Esophagus muscularis mucosa (tissue), 4 donors: ENCODE measurements around the gene FAM222A. TPM values are rescaled to one million over a fixed set of nuclear protein-coding genes. Genes with fewer than 3 reads are reported as not detected.

ENCODE experiments used
- DNase-seq: peaks from one replicate; pipeline ENCODE4 v3.0.0-alpha.2; 2017; ENCODE audit errors: extremely low spot score
- H3K27ac ChIP-seq, 4 donors: fragments of 200-600 bp; sonication (generic); replicated peaks in 1 of 4; 1 replicate in 3 of 4; 2 replicates in 1 of 4; pipeline ENCODE4 v1.5.1; 2016 to 2019; ENCODE audit warnings: mild to moderate bottlenecking in 1 of 4
- H3K27me3 ChIP-seq, 4 donors: fragments of 200-600 bp; sonication (generic); one replicate each; pipeline versions ENCODE4 v1.5.1 to v1.6.0; 2016 to 2019
- H3K36me3 ChIP-seq, 4 donors: fragments of 200-600 bp; sonication (generic); one replicate each; pipeline ENCODE4 v1.5.1; 2016 to 2019
- H3K4me1 ChIP-seq, 4 donors: fragments of 200-600 bp; sonication (generic); one replicate each; pipeline ENCODE4 v1.5.1; 2016 to 2019
- H3K4me3 ChIP-seq, 4 donors: fragments of 200-600 bp; sonication (generic); 1 replicate in 2 of 4; 2 replicates in 2 of 4; pipeline ENCODE4 v1.5.1; 2016 to 2019; ENCODE audit warnings: mild to moderate bottlenecking in 4 of 4, moderate library complexity in 1 of 4
- H3K9me3 ChIP-seq, 4 donors: fragments of 200-600 bp; sonication (generic); 1 replicate in 3 of 4; 2 replicates in 1 of 4; pipeline ENCODE4 v1.5.1; 2016 to 2019
- CTCF ChIP-seq, 3 experiments: fragments of 200-600 bp in 2 of 3; fragments of 450-650 bp in 1 of 3; sonication (generic) in 2 of 3; IDR thresholded peaks; one replicate each; pipeline ENCODE4 v1.5.1; 2017 to 2019; ENCODE audit warnings: antibody characterized with exemption in 3 of 3, mild to moderate bottlenecking in 2 of 3, moderate library complexity in 1 of 3
- EP300 ChIP-seq: sonication (generic); formaldehyde crosslinking; IDR thresholded peaks from one replicate; pipeline ENCODE4 v1.6.1; 2017; ENCODE audit warnings: antibody characterized with exemption
- POLR2A ChIP-seq: fragments of 450-650 bp; IDR thresholded peaks from one replicate; pipeline ENCODE4 v1.6.1; 2017; ENCODE audit warnings: antibody characterized with exemption, moderate library complexity, mild to moderate bottlenecking, low read depth
- POLR2AphosphoS5 ChIP-seq, 2 donors: sonication (generic); formaldehyde crosslinking; IDR thresholded peaks; one replicate each; pipeline ENCODE4 v1.6.1; 2017; ENCODE audit warnings: antibody characterized with exemption in 2 of 2
- whole genome bisulfite sequencing: methylation state at CpG from one replicate; pipeline ENCODE4 v1.1.5; 2018; 5-methylcytosine and 5-hydroxymethylcytosine counted together
- intact Hi-C: fragments of 100-400 bp; cut with DNase I; formaldehyde crosslinking; loops from one replicate; pipeline ENCODE4 v1.15.1; 2023
- total RNA-seq, 4 donors: library from RNA; depleted of rRNA; stranded (reverse); fragments of >200 nt; gene quantifications; one replicate each; pipeline versions ENCODE4 v1.1.0 to v1.2.1, GENCODE V29; 2016

Gene FAM222A
- total RNA-seq, 4 donors from 2014 or later, result 0.42 to 3.8 (median 3.2) TPM

GRCh38 chr12:109716512-109717389 is 3.1 kb downstream of the FAM222A start:
- Histone ChIP-seq H3K27ac (peak overlapping the region in 3 of 4 donors; percentile 51 to 82 (median 63)), H3K36me3 (no peaks in the 10 kb centered on the region), H3K4me1 (peaks cover 65 to 88% (median 76%) of the 10 kb centered on the region in 4 donors), H3K9me3 (no peaks in the 10 kb centered on the region), H3K4me3 (no peak overlapping the region), H3K27me3 (peaks cover 3 to 35% (median 9%) of the 10 kb centered on the region in 4 donors)
- no peak for DNase-seq
- TF ChIP-seq POLR2AphosphoS5 (IDR thresholded peaks at IDR 0.05), result peak; percentile 29 to 57
- no peak for TF ChIP-seq EP300
- intact Hi-C loops, result no loop called here
- 82% methylated on average over 16 of the region's 19 CpGs for WGBS

- Histone ChIP-seq H3K4me3 (no peak overlapping the region), H3K4me1 (peaks cover 68 to 88% (median 82%) of the 10 kb centered on the region in 4 donors), H3K27ac (no peak overlapping the region), H3K9me3 (no peaks in the 10 kb centered on the region), H3K27me3 (peaks cover 0 to 26% (median 6%) of the 10 kb centered on the region in 4 donors), H3K36me3 (no peaks in the 10 kb centered on the region)
- TF ChIP-seq POLR2AphosphoS5 (IDR thresholded peaks at IDR 0.05) (no peak), CTCF (IDR thresholded peaks at IDR 0.05) (no peak), EP300 (no peak), POLR2A (no peak)
- intact Hi-C loops, result no loop called here
- DNase-seq, result no peak
- 76% methylated on average over 16 of the region's 18 CpGs for WGBS
These were observed 4.0 kb downstream of the FAM222A start for GRCh38 chr12:109717390-109718357.

- Histone ChIP-seq H3K4me1 (peaks cover 73 to 89% (median 82%) of the 10 kb centered on the region in 4 donors), H3K27ac (no peak overlapping the region), H3K36me3 (no peaks in the 10 kb centered on the region), H3K9me3 (no peaks in the 10 kb centered on the region), H3K4me3 (no peak overlapping the region), H3K27me3 (peaks cover 0 to 24% (median 6%) of the 10 kb centered on the region in 4 donors)
- intact Hi-C loops, result no loop called here
- DNase-seq, result no peak
- WGBS, result 32% methylated on average over 19 of the region's 33 CpGs
- no peak for TF ChIP-seq CTCF (IDR thresholded peaks at IDR 0.05)
- no peak for TF ChIP-seq POLR2A
- no peak for TF ChIP-seq POLR2AphosphoS5 (IDR thresholded peaks at IDR 0.05)
- TF ChIP-seq EP300, result no peak
These were observed 4.8 kb downstream of the FAM222A start for GRCh38 chr12:109718390-109718789.

- intact Hi-C loops, result loop anchor here (5.0 kb wide), 1 partner anchor 53 kb away; no protein-coding TSS in a partner anchor
- no peak overlapping the region for H3K27ac ChIP-seq
- 70% methylated on average over 12 of the region's 12 CpGs for WGBS
- no peaks in the 10 kb centered on the region for H3K9me3 ChIP-seq
- peaks cover 83 to 94% (median 89%) of the 10 kb centered on the region in 4 donors for H3K4me1 ChIP-seq
- peaks cover 0 to 24% (median 5%) of the 10 kb centered on the region in 4 donors for H3K27me3 ChIP-seq
- no peak overlapping the region for H3K4me3 ChIP-seq
- no peak for DNase-seq
- H3K36me3 ChIP-seq, result no peaks in the 10 kb centered on the region
- no peak for TF ChIP-seq CTCF (IDR thresholded peaks at IDR 0.05)
These were observed 5.7 kb downstream of the FAM222A start for GRCh38 chr12:109719123-109720022.
